Renal cortex interstitium (tissue), 11 donors: ENCODE data around the gene PRDX6. TPM values are rescaled to one million over a fixed set of nuclear protein-coding genes. Genes with fewer than 3 reads are reported as not detected.
"Not testable (repeated sequence)": the region's sequence is repeated elsewhere in the genome, so short reads cannot be mapped to it uniquely, and the experiment has no call there.

Source experiments
- DNase-seq, 11 donors: peaks; one replicate each; pipeline ENCODE4 v3.0.0-alpha.2; 2013; ENCODE audit warnings: low read depth in 9 of 11, low spot score in 4 of 11; ENCODE audit errors: extremely low read depth in 1 of 11
- polyA plus RNA-seq, 3 donors: library from polyadenylated mRNA; unstranded; fragments of 120-200 nt; gene quantifications; one replicate each; pipeline ENCODE4 v1.2.1, GENCODE V29; 2013; ENCODE audit not compliant: insufficient read length in 3 of 3

The PRDX6 gene
- polyA plus RNA-seq, 3 donors = 330 to 381 (median 332) TPM

GRCh38 chr1:173447224-173447623 is 29.9 kb upstream of the PRDX6 start:
- no peak for DNase-seq

DNA sequence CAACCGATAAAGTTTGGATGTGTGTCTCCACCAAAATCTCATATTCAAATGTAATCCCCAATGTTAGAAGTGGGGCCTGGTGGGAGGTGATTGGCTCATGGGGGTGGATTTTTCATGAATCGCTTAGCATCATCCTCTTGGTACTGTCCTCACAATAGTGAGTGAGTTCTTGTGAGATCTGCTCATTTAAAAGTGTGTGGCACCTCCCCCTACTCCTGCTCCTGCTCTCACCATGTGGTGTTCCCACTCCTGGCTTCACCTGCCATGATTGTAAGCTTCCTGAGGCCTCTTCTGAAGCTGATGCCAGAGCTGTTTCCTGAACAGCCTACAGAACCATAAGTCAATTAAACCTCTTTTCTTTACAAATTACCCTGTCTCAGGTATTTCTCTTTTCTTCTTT is 28.2 kb upstream of the PRDX6 start:
- no peak for DNase-seq

- DNase-seq = no peak
Observed at GRCh38 chr1:173451981-173452380, 25.2 kb upstream of the PRDX6 start.

- no peak for DNase-seq
Observed at GRCh38 chr1:173453982-173454381, 23.2 kb upstream of the PRDX6 start.

GRCh38 chr1:173454966-173455524 is 22.1 kb upstream of the PRDX6 start:
- no peak for DNase-seq

DNA sequence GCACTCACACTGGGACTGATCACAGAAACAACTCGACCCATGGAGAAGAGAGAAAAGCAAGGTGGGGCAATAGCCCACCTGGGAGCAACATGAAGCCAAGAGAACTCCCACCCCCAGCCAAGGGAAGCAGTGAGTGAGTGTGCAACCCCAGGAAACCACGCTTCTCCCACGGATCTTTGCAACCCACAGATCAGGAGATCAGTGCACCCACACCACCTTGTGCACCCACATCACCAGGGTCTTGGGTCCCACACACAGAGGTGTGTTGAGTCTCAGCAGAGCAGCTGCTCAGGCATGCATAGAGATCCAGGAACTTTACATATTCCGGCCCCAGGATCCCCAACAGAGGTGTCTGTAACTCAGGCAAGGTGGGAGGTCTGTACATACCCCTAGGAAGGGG is 17.2 kb upstream of the PRDX6 start:
- no peak for DNase-seq

GRCh38 chr1:173462666-173463065 is 14.5 kb upstream of the PRDX6 start:
- not testable (repeated sequence) for DNase-seq

DNA sequence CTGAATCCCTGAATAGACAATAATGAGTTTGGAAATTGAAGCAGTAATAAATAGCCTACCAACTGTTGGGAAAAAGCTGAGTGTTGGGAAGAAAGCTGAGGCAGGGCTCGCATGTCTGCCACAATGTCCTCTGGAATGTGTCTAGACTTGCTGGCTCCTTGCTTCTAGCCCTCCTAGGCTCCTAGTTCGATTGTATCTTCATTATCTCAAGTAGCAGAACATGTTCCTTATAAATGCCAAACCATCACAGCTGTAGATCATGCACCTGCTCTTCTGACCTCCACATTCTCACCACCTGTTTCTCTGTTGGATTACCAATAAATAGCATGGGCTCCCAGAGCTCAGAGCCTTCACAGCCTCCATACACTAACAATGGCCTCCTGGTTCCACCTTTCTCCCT is 12.9 kb upstream of the PRDX6 start:
- DNase-seq = not testable (repeated sequence)

DNA sequence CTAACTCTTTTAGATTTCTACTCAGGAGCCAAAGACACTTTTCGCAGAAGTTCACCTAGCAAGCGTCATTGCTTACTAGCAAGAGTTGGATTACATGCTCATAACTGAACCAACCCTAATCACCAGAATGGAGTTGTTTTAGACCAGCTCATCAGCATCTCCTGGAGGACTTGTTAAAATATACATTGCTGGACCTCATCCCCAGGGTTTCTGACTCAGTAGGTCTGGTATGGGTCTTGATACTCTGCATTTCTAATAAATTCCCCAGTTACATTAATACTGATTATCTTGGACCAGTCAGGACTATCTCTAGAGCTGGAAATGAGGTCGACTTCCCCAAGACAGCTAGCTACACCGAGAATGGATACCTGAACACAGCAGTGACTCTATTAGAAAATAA is 9.7 kb upstream of the PRDX6 start:
- no peak for DNase-seq

GRCh38 chr1:173469656-173470055 is 7.5 kb upstream of the PRDX6 start:
- DNase-seq = no peak

DNA sequence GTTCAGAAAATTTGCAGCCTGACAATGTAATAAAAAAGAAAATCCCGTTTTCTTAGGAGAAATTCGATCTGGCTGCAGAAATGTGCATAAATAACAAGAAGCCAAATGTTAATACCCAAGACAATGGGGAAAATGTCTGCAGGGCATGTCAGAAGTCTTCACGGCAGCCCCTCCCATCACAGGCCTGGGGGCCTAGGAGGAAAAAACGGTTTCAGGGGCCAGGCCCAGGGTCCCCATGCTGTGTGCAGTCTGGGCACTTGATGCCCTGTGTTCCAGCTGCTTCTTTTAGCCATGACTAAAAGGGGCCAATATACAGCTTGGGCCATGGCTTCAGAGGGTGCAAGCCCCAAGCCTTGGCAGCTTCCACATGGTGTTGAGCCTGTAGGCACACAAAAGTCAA is 6.5 kb upstream of the PRDX6 start:
- no peak for DNase-seq

- no peak for DNase-seq
Observed at GRCh38 chr1:173473599-173474011, 3.5 kb upstream of the PRDX6 start.

GRCh38 chr1:173474097-173474779 is 2.9 kb upstream of the PRDX6 start:
- DNase-seq = no peak

GRCh38 chr1:173474780-173475421 is 2.2 kb upstream of the PRDX6 start:
- not testable (repeated sequence) for DNase-seq

DNA sequence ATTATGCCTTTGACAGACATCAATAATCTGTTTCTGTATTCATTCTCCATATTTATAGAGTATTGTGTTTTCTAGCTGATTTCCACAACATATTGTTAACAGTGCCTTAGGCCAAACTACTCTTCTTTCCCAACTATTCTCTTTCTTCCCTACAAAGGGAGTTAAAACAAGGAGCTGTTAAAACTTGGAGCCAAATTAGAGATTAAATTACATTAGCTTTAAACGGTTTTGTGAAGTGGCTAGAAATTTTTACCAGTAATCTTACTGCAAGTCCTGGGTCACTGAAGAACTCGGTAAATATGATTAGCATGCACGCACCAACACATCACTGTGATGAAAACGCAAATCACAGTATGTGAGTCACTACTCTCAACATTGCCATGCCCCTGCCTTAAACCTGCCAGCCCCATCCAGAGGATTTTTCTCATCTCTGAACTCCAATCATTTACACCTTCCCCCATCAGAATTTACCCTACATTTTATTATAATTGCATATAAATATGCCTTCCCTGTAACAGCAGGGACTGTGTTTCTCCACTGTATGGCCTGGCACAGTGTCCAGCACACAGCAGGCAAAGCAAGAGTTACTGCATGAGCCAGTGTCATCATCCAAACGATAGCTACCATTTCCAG is 1.5 kb upstream of the PRDX6 start:
- DNase-seq = no peak

GRCh38 chr1:173476197-173476664 is 904 bp upstream of the PRDX6 start:
- DNase-seq = no peak

GRCh38 chr1:173476665-173477285 is 360 bp upstream of the PRDX6 start:
- peak in 10 of 11 donors; percentile 53 to 88 (median 82) for DNase-seq

GRCh38 chr1:173478094-173478674 is 1.0 kb downstream of the PRDX6 start:
- DNase-seq = peak; percentile 10 to 59 (median 31)

DNA sequence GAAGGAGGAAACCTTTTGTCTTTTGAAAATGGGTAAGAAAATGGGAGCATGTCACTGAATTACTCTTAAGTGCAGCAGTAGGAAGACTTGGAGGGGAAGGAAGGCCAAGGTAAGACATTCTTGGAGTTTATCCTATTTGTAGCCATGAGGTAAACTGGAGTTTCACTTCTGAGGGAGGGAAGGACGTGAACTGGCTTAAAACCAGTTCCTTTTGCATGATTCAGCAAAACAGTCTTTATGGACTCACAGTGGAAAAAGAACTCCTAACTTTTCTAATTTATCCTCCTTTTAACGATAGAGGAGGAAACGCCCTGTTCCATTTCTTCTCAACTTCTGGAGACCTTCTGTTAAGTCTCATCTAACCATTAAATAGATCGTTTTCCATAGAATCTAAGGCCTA is 2.5 kb downstream of the PRDX6 start:
- no peak for DNase-seq
